ENCODE results near the gene TOP1.

The TOP1 gene

DNA sequence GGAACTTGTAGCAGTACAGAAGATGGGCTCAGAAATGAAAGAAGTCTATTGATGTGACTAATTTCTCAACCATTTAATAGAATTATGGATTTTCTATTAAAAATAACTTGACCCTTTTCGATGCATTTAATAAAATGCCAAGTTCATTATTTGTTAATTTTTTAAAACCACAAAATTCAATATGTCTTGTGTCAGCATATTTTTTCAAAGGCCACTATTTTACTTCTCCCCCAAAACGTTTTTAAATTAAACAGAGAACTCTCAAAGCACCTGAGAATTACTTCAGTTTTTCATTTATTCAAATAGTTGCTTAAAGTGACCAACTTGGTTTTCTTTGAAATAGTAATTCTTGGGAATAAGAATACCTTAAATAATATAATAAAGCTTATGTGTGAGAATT is 8.6 kb downstream of the TOP1 start:
- DNase-seq (ENCODE audit: low read depth) = no peak
- H3K4me3 ChIP-seq (ENCODE audit: low read length) = no peak overlapping the region
- TF ChIP-seq, protein P1, sequence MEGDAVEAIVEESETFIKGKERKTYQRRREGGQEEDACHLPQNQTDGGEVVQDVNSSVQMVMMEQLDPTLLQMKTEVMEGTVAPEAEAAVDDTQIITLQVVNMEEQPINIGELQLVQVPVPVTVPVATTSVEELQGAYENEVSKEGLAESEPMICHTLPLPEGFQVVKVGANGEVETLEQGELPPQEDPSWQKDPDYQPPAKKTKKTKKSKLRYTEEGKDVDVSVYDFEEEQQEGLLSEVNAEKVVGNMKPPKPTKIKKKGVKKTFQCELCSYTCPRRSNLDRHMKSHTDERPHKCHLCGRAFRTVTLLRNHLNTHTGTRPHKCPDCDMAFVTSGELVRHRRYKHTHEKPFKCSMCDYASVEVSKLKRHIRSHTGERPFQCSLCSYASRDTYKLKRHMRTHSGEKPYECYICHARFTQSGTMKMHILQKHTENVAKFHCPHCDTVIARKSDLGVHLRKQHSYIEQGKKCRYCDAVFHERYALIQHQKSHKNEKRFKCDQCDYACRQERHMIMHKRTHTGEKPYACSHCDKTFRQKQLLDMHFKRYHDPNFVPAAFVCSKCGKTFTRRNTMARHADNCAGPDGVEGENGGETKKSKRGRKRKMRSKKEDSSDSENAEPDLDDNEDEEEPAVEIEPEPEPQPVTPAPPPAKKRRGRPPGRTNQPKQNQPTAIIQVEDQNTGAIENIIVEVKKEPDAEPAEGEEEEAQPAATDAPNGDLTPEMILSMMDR (conservative IDR thresholded peaks at IDR 0.05; ENCODE audit: low read depth, low read length) = no peak

DNA sequence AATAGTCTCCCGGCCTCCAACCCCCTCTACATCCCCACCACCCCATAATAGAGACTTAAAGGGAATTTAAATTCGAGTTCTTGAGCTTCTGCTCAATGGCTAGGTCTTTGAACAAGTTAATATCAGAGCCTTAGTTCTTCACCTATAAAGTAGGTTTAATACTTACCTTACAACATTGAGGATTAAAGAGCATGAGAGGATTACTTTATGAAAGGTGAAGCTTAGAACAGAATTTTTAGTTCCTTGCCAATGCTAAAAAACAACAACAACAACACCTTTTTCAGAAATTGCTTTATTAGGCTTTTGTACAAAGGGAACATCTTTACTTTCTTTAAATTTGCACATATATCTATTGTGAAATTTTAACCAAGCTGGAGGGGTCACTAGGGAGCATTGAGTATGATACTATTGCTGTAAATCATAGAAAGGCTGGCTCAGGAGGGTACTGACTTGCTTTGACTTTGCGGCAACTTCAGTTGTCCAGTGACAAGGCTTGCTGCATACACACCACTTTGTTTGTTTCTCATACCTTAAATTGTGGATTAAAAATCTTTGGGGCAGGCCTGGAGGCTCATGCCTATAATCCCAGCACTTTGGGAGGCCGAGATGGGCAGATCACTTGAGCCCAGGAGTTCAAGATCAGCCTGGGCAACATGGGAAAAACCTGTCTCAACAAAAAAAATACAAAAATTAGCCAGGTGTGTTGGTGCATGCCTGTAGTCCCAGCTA is 9.7 kb downstream of the TOP1 start:
- no peak for DNase-seq (ENCODE audit: low read depth)
- TF ChIP-seq, protein P1 (conservative IDR thresholded peaks at IDR 0.05; ENCODE audit: low read depth, low read length) = no peak
- no peak overlapping the region for H3K4me3 ChIP-seq (ENCODE audit: low read length)

DNA sequence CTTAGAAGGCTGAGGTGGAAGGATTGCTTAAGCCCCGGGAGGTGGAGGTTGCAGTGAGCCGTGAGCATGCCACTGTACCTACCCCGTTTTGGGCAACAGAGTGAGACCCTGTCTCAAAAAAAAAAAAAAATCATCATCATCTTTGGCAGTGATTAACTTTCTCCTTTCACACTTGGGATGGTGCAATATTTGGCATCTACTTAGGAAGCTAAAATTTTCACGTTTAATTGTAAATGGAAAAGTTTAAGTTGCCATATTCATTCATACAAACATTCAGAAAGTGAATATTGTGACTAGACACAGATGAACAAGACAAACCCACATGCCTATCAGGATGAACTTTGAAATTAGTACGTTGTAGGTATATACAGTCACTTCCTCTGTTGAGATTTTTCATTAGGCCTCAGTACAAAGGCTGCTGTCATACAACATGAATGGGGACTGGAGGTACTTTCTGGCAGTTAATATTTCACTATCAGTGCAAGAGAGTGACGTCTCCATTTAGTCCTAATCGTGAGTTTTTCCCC is 10.3 kb downstream of the TOP1 start:
- no peak for DNase-seq (ENCODE audit: low read depth)
- TF ChIP-seq, protein P1 (conservative IDR thresholded peaks at IDR 0.05; ENCODE audit: low read depth, low read length) = no peak
- no peak overlapping the region for H3K4me3 ChIP-seq (ENCODE audit: low read length)

DNA sequence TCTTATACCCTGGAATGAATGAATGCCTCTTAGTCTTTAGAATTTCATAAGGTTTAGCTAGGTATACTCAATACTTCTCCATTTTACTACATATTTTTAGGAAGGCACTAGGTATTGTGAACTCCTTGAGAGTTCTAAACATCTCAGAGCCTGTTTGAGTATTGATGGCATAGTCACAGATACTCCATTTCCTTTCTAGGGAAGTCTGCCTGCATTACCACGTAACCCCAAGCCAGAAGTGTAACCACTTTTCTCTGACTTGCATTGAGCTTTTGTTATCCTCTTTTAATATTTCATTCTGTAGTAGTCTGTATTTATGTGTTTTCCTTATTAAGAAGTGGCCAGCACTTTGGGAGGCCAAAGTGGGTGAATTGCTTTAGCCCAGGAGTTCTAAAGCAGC is 12.2 kb downstream of the TOP1 start:
- no peak overlapping the region for H3K4me3 ChIP-seq (ENCODE audit: low read length)
- TF ChIP-seq, protein P1 (conservative IDR thresholded peaks at IDR 0.05; ENCODE audit: low read depth, low read length) = no peak
- no peak for DNase-seq (ENCODE audit: low read depth)

DNA sequence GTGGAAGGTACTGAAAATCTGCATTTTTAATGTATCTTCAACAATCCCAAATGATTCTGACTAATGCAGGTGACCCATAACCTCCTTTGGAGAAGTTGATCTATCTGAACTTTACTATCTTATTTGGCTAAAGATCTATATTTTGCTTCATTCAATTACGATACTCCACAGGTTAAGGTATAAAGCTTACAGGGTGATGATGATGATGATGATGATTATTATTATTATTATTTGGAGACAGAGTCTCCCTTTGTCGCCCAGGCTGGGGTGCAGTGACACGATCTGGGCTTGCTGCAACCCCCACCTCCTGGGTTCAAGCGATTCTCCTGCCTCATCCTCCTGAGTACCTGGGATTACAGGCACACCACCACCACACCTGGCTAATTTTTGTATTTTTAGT is 13.1 kb downstream of the TOP1 start:
- H3K4me3 ChIP-seq (ENCODE audit: low read length) = no peak overlapping the region
- TF ChIP-seq, protein P1 (conservative IDR thresholded peaks at IDR 0.05; ENCODE audit: low read depth, low read length) = no peak
- no peak for DNase-seq (ENCODE audit: low read depth)

DNA sequence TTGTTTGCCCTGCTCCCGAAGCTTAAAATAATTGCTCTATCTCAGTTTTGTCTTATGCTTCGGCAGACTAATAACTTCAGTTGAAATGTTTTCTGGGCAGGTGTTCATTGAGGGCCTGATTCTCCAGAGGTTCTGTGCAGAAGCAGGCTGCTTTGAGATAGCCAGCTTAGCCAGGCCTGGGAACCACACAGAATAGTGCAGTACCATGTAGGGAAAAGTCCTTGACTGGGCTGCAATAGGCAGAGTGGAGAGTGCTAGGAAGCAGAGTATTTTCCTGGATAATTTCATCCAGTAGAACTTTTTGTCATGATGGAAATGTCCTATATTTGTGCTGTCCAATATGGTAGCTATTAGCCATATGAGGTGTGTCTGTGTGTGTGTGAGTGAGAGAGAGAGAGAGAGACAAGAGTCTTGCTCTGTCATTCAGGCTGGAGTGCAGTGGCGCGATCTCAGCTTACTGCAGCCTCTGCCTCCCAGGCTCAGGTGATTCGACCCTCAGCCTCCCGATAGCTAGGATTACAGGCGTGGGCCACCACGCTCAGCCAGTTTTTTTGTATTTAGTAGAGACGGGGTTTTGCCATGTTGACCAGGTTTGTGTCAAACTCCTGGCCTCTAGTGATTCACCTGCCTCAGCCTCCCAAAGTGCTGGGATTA is 15.9 kb downstream of the TOP1 start:
- no peak for DNase-seq (ENCODE audit: low read depth)
- TF ChIP-seq, protein P1 (conservative IDR thresholded peaks at IDR 0.05; ENCODE audit: low read depth, low read length) = no peak
- H3K4me3 ChIP-seq (ENCODE audit: low read length) = no peak overlapping the region

DNA sequence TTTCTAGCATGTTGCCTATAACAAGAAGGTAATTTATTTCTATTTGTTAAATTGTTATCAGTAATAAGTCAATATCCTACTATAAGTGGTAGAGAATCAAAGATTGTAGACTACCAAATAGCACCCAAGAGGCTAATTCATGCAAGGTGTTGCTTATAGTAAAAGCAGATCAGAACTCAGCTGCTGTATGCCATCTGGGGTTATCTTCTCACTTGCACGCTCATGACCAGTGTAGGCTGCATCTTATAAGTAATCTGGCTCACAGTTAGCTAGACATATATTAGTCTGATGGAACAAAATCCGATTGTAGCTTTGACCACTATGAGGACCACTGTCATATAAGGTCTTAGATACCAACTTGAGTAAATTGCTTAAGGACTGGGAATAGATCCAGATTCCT is 17.0 kb downstream of the TOP1 start:
- TF ChIP-seq, protein P1 (conservative IDR thresholded peaks at IDR 0.05; ENCODE audit: low read depth, low read length) = no peak
- no peak for DNase-seq (ENCODE audit: low read depth)
- no peak overlapping the region for H3K4me3 ChIP-seq (ENCODE audit: low read length)

Data from retinal pigment epithelial cell (primary cell).